HCT116 (cell line): ENCODE data around the gene TMEM109.
A peak's percentile ranks its signal among the peaks of the same experiment; 100 is the strongest.

Experiments
- CBX3 ChIP-seq: IDR thresholded peaks from 2 replicates; pipeline ENCODE4 v1.6.1; 2012; ENCODE audit warnings: low read depth
- EZH2 ChIP-seq: fragments of 200-600 bp; sonication (generic); IDR thresholded peaks from 2 replicates; pipeline ENCODE4 v1.6.1; 2017; ENCODE audit warnings: antibody characterized with exemption, mixed run types
- FOSL1 ChIP-seq: IDR thresholded peaks from 2 replicates; pipeline ENCODE4 v1.6.1; 2012; ENCODE audit warnings: low read depth
- POLR2A ChIP-seq: IDR thresholded peaks from 2 replicates; pipeline ENCODE4 v1.7.0; 2011; ENCODE audit warnings: borderline replicate concordance; ENCODE audit not compliant: insufficient read depth, insufficient read length; ENCODE audit errors: extremely low read depth
- POLR2AphosphoS5 ChIP-seq: IDR thresholded peaks from 2 replicates; pipeline ENCODE4 v1.6.1; 2011; ENCODE audit warnings: mild to moderate bottlenecking, low read depth, low read length, moderate library complexity
- REST ChIP-seq: IDR thresholded peaks from 2 replicates; pipeline ENCODE4 v1.6.1; 2012; ENCODE audit warnings: low read depth
- SIN3A ChIP-seq: IDR thresholded peaks from 2 replicates; pipeline ENCODE4 v1.6.1; 2012; ENCODE audit warnings: low read depth
- SP1 ChIP-seq: IDR thresholded peaks from 2 replicates; pipeline ENCODE4 v1.6.1; 2012; ENCODE audit warnings: low read depth
- YY1 ChIP-seq: IDR thresholded peaks from 2 replicates; pipeline ENCODE4 v1.6.1; 2011; ENCODE audit warnings: low read length, low read depth, moderate library complexity, mild to moderate bottlenecking; ENCODE audit not compliant: insufficient replicate concordance; ENCODE audit errors: extremely low read depth
- ZBTB33 ChIP-seq: IDR thresholded peaks from 2 replicates; pipeline ENCODE4 v1.6.1; 2011; ENCODE audit warnings: mild to moderate bottlenecking, low read length, moderate library complexity; ENCODE audit not compliant: insufficient replicate concordance; ENCODE audit errors: extremely low read depth
- ZFX ChIP-seq: fragments of 450-650 bp; IDR thresholded peaks from 2 replicates; pipeline ENCODE4 v1.6.1; 2017
- TF ChIP-seq, protein P1 (sequence below), 3 experiments: fragments of 200-600 bp in 1 of 3; sonication (generic) in 1 of 3; IDR thresholded peaks in 2 of 3; conservative IDR thresholded peaks in 1 of 3; 2 replicates each; pipeline ENCODE4 v1.5.1; 2012 to 2017; ENCODE audit warnings: low read depth in 2 of 3, low read length in 2 of 3, antibody characterized with exemption in 1 of 3, borderline replicate concordance in 1 of 3, control low read depth in 1 of 3, mild to moderate bottlenecking in 1 of 3, mixed read lengths in 1 of 3, mixed run types in 1 of 3, moderate library complexity in 1 of 3; ENCODE audit not compliant: insufficient read depth in 1 of 3
- TF ChIP-seq, protein P2 (sequence below): IDR thresholded peaks from 2 replicates; pipeline ENCODE4 v1.6.1; 2012

DNA sequence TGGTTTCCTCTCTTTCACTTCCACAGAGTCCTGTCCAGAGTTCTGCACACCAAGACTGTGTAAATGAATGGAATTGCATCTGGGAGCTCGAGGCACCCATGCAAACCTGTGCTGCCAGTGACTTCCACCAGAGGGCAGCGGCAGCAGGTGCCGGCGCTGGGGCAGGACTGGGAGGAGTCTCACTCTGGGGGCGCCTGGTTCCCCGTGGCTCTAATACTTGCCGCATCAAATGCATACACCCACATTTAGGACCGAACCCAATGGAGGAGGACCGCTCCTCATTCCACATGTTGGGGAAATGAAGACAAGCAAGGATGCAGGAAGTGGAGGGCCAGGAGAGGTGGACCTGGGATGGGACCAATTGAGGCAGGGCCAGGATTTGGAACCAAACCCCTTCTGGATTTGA, 56.4 kb downstream of the TMEM109 start:
- TF ChIP-seq, protein P1, sequence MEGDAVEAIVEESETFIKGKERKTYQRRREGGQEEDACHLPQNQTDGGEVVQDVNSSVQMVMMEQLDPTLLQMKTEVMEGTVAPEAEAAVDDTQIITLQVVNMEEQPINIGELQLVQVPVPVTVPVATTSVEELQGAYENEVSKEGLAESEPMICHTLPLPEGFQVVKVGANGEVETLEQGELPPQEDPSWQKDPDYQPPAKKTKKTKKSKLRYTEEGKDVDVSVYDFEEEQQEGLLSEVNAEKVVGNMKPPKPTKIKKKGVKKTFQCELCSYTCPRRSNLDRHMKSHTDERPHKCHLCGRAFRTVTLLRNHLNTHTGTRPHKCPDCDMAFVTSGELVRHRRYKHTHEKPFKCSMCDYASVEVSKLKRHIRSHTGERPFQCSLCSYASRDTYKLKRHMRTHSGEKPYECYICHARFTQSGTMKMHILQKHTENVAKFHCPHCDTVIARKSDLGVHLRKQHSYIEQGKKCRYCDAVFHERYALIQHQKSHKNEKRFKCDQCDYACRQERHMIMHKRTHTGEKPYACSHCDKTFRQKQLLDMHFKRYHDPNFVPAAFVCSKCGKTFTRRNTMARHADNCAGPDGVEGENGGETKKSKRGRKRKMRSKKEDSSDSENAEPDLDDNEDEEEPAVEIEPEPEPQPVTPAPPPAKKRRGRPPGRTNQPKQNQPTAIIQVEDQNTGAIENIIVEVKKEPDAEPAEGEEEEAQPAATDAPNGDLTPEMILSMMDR (IDR thresholded peaks at IDR 0.05 in 2 of 3, conservative IDR thresholded peaks at IDR 0.05 in 1 of 3; ENCODE audit: borderline replicate concordance in 1 of 3, insufficient read depth in 1 of 3, low read depth in 2 of 3, low read length in 2 of 3) = peak; percentile 83 to 93 (median 87); a peak in 5 of 6 replicates
- TF ChIP-seq POLR2A = no peak
- TF ChIP-seq YY1 = no peak
- TF ChIP-seq ZFX = no peak
- TF ChIP-seq SIN3A = no peak
- TF ChIP-seq REST = no peak
- TF ChIP-seq, protein P2, sequence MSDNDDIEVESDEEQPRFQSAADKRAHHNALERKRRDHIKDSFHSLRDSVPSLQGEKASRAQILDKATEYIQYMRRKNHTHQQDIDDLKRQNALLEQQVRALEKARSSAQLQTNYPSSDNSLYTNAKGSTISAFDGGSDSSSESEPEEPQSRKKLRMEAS = no peak
- TF ChIP-seq FOSL1 = no peak
- TF ChIP-seq POLR2AphosphoS5 = no peak
- TF ChIP-seq EZH2 = no peak
- no peak for TF ChIP-seq ZBTB33
- no peak for TF ChIP-seq CBX3
- no peak for TF ChIP-seq SP1
